ENCODE measurements around the gene APP. TPM values are rescaled to one million over a fixed set of nuclear protein-coding genes. Genes with fewer than 3 reads are reported as not detected.

Gene APP
- total and polyA plus RNA-seq, 3 donors from 2014 or later, result 390 to 670 (median 409) TPM

GRCh38 chr21:25896501-25897056 lies 274.0 kb downstream of the APP start:
- WGBS, 2 donors, result 62 to 69% methylated on average over 4 of the region's 4 CpGs
- intact Hi-C loops (cut with DNase I; ENCODE audit: low total_unique reads), result no loop called here

GRCh38 chr21:25895565-25896205 lies 274.9 kb downstream of the APP start:
- no peak overlapping the region for H3K27ac ChIP-seq
- H3K36me3 ChIP-seq (ENCODE audit: low read depth, missing control alignments), result no peaks in the 10 kb centered on the region
- 33 to 48% methylated on average over 6 of the region's 6 CpGs for WGBS, 2 donors
- DNase-seq, result no peak
- TF ChIP-seq CTCF (IDR thresholded peaks at IDR 0.05), result peak; percentile 44 to 61 (median 56)
- no peak for TF ChIP-seq POLR2A (IDR thresholded peaks at IDR 0.05)
- no peaks in the 10 kb centered on the region for H3K9me3 ChIP-seq
- H3K27me3 ChIP-seq, result no peaks in the 10 kb centered on the region
- no peak overlapping the region for H3K4me3 ChIP-seq
- intact Hi-C loops (cut with DNase I; ENCODE audit: low total_unique reads), result no loop called here
- no peaks in the 10 kb centered on the region for H3K4me1 ChIP-seq

More at GRCh38 chr21:25896501-25897056, 274.0 kb downstream of the APP start:
- no peaks in the 10 kb centered on the region for H3K27me3 ChIP-seq
- no peaks in the 10 kb centered on the region for H3K9me3 ChIP-seq
- no peak for TF ChIP-seq CTCF (IDR thresholded peaks at IDR 0.05)
- no peak for TF ChIP-seq POLR2A (IDR thresholded peaks at IDR 0.05)
- H3K27ac ChIP-seq, result no peak overlapping the region
- H3K36me3 ChIP-seq (ENCODE audit: low read depth, missing control alignments), result no peaks in the 10 kb centered on the region
- DNase-seq, result no peak
- H3K4me3 ChIP-seq, result no peak overlapping the region
- no peaks in the 10 kb centered on the region for H3K4me1 ChIP-seq

GRCh38 chr21:25893191-25893590 lies 277.4 kb downstream of the APP start:
- no peak overlapping the region for H3K27ac ChIP-seq
- TF ChIP-seq CTCF (IDR thresholded peaks at IDR 0.05), result no peak
- no peak for TF ChIP-seq POLR2A (IDR thresholded peaks at IDR 0.05)
- H3K4me3 ChIP-seq, result no peak overlapping the region
- intact Hi-C loops (cut with DNase I; ENCODE audit: low total_unique reads), result no loop called here
- H3K9me3 ChIP-seq, result no peaks in the 10 kb centered on the region
- WGBS, 2 donors, result 70 to 79% methylated on average over 1 of the region's 1 CpG
- no peaks in the 10 kb centered on the region for H3K36me3 ChIP-seq (ENCODE audit: low read depth, missing control alignments)
- no peak for DNase-seq
- no peaks in the 10 kb centered on the region for H3K27me3 ChIP-seq
- no peaks in the 10 kb centered on the region for H3K4me1 ChIP-seq

GRCh38 chr21:25891596-25891995 lies 279.0 kb downstream of the APP start:
- no peak for TF ChIP-seq CTCF (IDR thresholded peaks at IDR 0.05)
- TF ChIP-seq POLR2A (IDR thresholded peaks at IDR 0.05), result no peak
- intact Hi-C loops (cut with DNase I; ENCODE audit: low total_unique reads), result no loop called here

GRCh38 chr21:25890001-25890400 lies 280.6 kb downstream of the APP start:
- H3K36me3 ChIP-seq (ENCODE audit: low read depth, missing control alignments), result no peaks in the 10 kb centered on the region
- H3K4me3 ChIP-seq, result no peak overlapping the region
- TF ChIP-seq CTCF (IDR thresholded peaks at IDR 0.05), result no peak
- no peak for TF ChIP-seq POLR2A (IDR thresholded peaks at IDR 0.05)
- intact Hi-C loops (cut with DNase I; ENCODE audit: low total_unique reads), result no loop called here
- no peaks in the 10 kb centered on the region for H3K4me1 ChIP-seq
- no peak overlapping the region for H3K27ac ChIP-seq
- no peaks in the 10 kb centered on the region for H3K9me3 ChIP-seq
- no peak for DNase-seq
- WGBS, 2 donors, result 64 to 65% methylated on average over 2 of the region's 2 CpGs
- no peaks in the 10 kb centered on the region for H3K27me3 ChIP-seq

More at GRCh38 chr21:25891596-25891995, 279.0 kb downstream of the APP start:
- Histone ChIP-seq H3K27me3 (no peaks in the 10 kb centered on the region), H3K4me3 (no peak overlapping the region), H3K27ac (no peak overlapping the region), H3K9me3 (no peaks in the 10 kb centered on the region), H3K4me1 (no peaks in the 10 kb centered on the region), H3K36me3 (ENCODE audit: low read depth, missing control alignments) (no peaks in the 10 kb centered on the region)
- no peak for DNase-seq
- 90 to 92% methylated on average over 5 of the region's 5 CpGs for whole genome bisulfite sequencing, 2 donors
